ENCODE data around the gene ANKS6. TPM values are rescaled to one million over a fixed set of nuclear protein-coding genes. Genes with fewer than 3 reads are reported as not detected.

Gene ANKS6
- total and polyA plus RNA-seq, 4 donors: 1.9 to 6.3 (median 2.9) TPM

DNA sequence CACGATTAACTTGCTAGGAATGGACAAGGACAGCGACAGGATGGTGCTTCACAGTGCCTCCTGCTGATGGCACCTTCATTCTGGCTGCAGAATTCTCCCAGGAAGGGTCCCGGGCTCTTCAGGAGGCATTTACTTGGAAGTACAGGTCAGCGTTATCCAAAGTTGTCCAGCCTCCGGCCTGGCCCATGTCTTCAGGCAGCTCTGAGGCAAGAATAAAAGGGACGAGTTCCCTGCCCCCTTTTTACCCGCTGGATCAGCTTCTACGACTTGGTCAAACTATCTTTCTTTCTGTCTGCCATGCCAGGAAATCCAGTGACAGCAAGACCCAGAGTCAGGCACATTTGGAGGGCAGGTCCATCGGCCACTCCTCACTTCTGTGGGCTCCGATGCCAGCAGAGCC is 64.3 kb downstream of the ANKS6 start:
- Histone ChIP-seq H3K4me1 (ENCODE audit: control insufficient read depth in 4 of 4, insufficient read depth in 4 of 4, low read length in 3 of 4) (no peaks in the 10 kb centered on the region), H3K36me3 (ENCODE audit: control insufficient read depth in 4 of 4, insufficient read depth in 3 of 4, low read depth in 1 of 4, low read length in 3 of 4) (peaks cover 0 to 6% (median 1%) of the 10 kb centered on the region in 4 donors), H3K9me3 (ENCODE audit: control insufficient read depth in 4 of 4, low read length in 3 of 4) (no peaks in the 10 kb centered on the region), H3K27ac (ENCODE audit: low read depth in 1 of 2, low read length in 2 of 2) (no peak overlapping the region), H3K9ac (ENCODE audit: low read depth in 1 of 2, low read length in 2 of 2) (no peak overlapping the region), H3K27me3 (ENCODE audit: control insufficient read depth in 4 of 4, insufficient read depth in 4 of 4, low read length in 3 of 4) (no peaks in the 10 kb centered on the region), H3K4me3 (ENCODE audit: low read depth in 1 of 3, low read length in 3 of 3) (no peak overlapping the region)
- no peak for DNase-seq (ENCODE audit: low spot score)
- TF ChIP-seq FOXA1 (IDR thresholded peaks at IDR 0.05) (no peak), CTCF (IDR thresholded peaks at IDR 0.05; ENCODE audit: low read depth, low read length, missing input control) (no peak), TAF1 (conservative IDR thresholded peaks at IDR 0.05) (no peak), EGR1 (IDR thresholded peaks at IDR 0.05; ENCODE audit: low read depth in 2 of 2) (no peak), YY1 (IDR thresholded peaks at IDR 0.05) (no peak), RXRA (IDR thresholded peaks at IDR 0.05) (no peak)
- TF ChIP-seq, protein P1, sequence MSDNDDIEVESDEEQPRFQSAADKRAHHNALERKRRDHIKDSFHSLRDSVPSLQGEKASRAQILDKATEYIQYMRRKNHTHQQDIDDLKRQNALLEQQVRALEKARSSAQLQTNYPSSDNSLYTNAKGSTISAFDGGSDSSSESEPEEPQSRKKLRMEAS (IDR thresholded peaks at IDR 0.05): no peak
- TF ChIP-seq, protein P2, sequence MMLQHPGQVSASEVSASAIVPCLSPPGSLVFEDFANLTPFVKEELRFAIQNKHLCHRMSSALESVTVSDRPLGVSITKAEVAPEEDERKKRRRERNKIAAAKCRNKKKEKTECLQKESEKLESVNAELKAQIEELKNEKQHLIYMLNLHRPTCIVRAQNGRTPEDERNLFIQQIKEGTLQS (IDR thresholded peaks at IDR 0.05): no peak
- TF ChIP-seq, protein P3, sequence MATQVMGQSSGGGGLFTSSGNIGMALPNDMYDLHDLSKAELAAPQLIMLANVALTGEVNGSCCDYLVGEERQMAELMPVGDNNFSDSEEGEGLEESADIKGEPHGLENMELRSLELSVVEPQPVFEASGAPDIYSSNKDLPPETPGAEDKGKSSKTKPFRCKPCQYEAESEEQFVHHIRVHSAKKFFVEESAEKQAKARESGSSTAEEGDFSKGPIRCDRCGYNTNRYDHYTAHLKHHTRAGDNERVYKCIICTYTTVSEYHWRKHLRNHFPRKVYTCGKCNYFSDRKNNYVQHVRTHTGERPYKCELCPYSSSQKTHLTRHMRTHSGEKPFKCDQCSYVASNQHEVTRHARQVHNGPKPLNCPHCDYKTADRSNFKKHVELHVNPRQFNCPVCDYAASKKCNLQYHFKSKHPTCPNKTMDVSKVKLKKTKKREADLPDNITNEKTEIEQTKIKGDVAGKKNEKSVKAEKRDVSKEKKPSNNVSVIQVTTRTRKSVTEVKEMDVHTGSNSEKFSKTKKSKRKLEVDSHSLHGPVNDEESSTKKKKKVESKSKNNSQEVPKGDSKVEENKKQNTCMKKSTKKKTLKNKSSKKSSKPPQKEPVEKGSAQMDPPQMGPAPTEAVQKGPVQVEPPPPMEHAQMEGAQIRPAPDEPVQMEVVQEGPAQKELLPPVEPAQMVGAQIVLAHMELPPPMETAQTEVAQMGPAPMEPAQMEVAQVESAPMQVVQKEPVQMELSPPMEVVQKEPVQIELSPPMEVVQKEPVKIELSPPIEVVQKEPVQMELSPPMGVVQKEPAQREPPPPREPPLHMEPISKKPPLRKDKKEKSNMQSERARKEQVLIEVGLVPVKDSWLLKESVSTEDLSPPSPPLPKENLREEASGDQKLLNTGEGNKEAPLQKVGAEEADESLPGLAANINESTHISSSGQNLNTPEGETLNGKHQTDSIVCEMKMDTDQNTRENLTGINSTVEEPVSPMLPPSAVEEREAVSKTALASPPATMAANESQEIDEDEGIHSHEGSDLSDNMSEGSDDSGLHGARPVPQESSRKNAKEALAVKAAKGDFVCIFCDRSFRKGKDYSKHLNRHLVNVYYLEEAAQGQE (IDR thresholded peaks at IDR 0.05): no peak
- 88% methylated on average over 10 of the region's 10 CpGs for WGBS

GRCh38 chr9:98730871-98731270 is 65.5 kb downstream of the ANKS6 start:
- Histone ChIP-seq H3K4me3 (ENCODE audit: low read depth in 1 of 3, low read length in 3 of 3) (no peak overlapping the region), H3K4me1 (ENCODE audit: control insufficient read depth in 4 of 4, insufficient read depth in 4 of 4, low read length in 3 of 4) (no peaks in the 10 kb centered on the region), H3K27me3 (ENCODE audit: control insufficient read depth in 4 of 4, insufficient read depth in 4 of 4, low read length in 3 of 4) (no peaks in the 10 kb centered on the region), H3K36me3 (ENCODE audit: control insufficient read depth in 4 of 4, insufficient read depth in 3 of 4, low read depth in 1 of 4, low read length in 3 of 4) (peaks cover 0 to 3% (median 1%) of the 10 kb centered on the region in 4 donors), H3K9ac (ENCODE audit: low read depth in 1 of 2, low read length in 2 of 2) (no peak overlapping the region), H3K27ac (ENCODE audit: low read depth in 1 of 2, low read length in 2 of 2) (no peak overlapping the region), H3K9me3 (ENCODE audit: control insufficient read depth in 4 of 4, low read length in 3 of 4) (no peaks in the 10 kb centered on the region)
- 93% methylated on average over 5 of the region's 5 CpGs for WGBS
- no peak for DNase-seq (ENCODE audit: low spot score)
- TF ChIP-seq FOXA2 (IDR thresholded peaks at IDR 0.05): no peak
- TF ChIP-seq, protein P3 (IDR thresholded peaks at IDR 0.05): no peak
- TF ChIP-seq ZBTB33 (IDR thresholded peaks at IDR 0.05): no peak
- TF ChIP-seq HNF4A (conservative IDR thresholded peaks at IDR 0.05): no peak
- TF ChIP-seq SP1 (IDR thresholded peaks at IDR 0.05): no peak
- no peak for TF ChIP-seq YY1 (IDR thresholded peaks at IDR 0.05)
- TF ChIP-seq, protein P1 (IDR thresholded peaks at IDR 0.05): no peak
- no peak for TF ChIP-seq HNF4G (IDR thresholded peaks at IDR 0.05)
- TF ChIP-seq EGR1 (IDR thresholded peaks at IDR 0.05; ENCODE audit: low read depth in 2 of 2): no peak
- TF ChIP-seq, protein P2 (IDR thresholded peaks at IDR 0.05): no peak
- TF ChIP-seq JUND (IDR thresholded peaks at IDR 0.05): no peak
- TF ChIP-seq CTCF (IDR thresholded peaks at IDR 0.05; ENCODE audit: low read depth, low read length, missing input control): no peak
- no peak for TF ChIP-seq FOXA1 (IDR thresholded peaks at IDR 0.05)
- TF ChIP-seq NR2F2 (IDR thresholded peaks at IDR 0.05): no peak
- no peak for TF ChIP-seq RAD21 (IDR thresholded peaks at IDR 0.05)
- TF ChIP-seq RXRA (IDR thresholded peaks at IDR 0.05): no peak
- TF ChIP-seq TAF1 (conservative IDR thresholded peaks at IDR 0.05): no peak
